ENCODE data around the gene SYCE3. TPM values are rescaled to one million over a fixed set of nuclear protein-coding genes. Genes with fewer than 3 reads are reported as not detected.
"Not testable (repeated sequence)": the region's sequence is repeated elsewhere in the genome, so short reads cannot be mapped to it uniquely, and the experiment has no call there.

The SYCE3 gene
- total RNA-seq, 1 donor from 2014 or later = not detected

- Mint-ChIP-seq H3K27ac (ENCODE audit: unreplicated experiment) (no peak overlapping the region), H3K4me1 (ENCODE audit: low read depth, unreplicated experiment) (peaks cover 8% of the 10 kb centered on the region)
Measured at GRCh38 chr22:50522208-50522805, 40.4 kb downstream of the SYCE3 start.

GRCh38 chr22:50521710-50522109, 41.0 kb downstream of the SYCE3 start:
- DNase-seq = no peak
- no peak overlapping the region for H3K4me3 Mint-ChIP-seq (ENCODE audit: unreplicated experiment)
- peaks cover 4% of the 10 kb centered on the region for H3K4me1 Mint-ChIP-seq (ENCODE audit: low read depth, unreplicated experiment)
- peaks cover 8% of the 10 kb centered on the region for H3K27me3 Mint-ChIP-seq (ENCODE audit: unreplicated experiment)
- no peak for TF ChIP-seq CTCF (IDR thresholded peaks at IDR 0.05; ENCODE audit: partially characterized antibody, unreplicated experiment)
- H3K36me3 Mint-ChIP-seq (ENCODE audit: unreplicated experiment) = peaks cover 5% of the 10 kb centered on the region
- H3K9me3 Mint-ChIP-seq (ENCODE audit: unreplicated experiment) = peaks cover 5% of the 10 kb centered on the region
- H3K27ac Mint-ChIP-seq (ENCODE audit: unreplicated experiment) = no peak overlapping the region

More at GRCh38 chr22:50522208-50522805, 40.4 kb downstream of the SYCE3 start:
- Mint-ChIP-seq H3K4me3 (ENCODE audit: unreplicated experiment) (no peak overlapping the region), H3K36me3 (ENCODE audit: unreplicated experiment) (peaks cover 5% of the 10 kb centered on the region), H3K27me3 (ENCODE audit: unreplicated experiment) (peaks cover 12% of the 10 kb centered on the region), H3K9me3 (ENCODE audit: unreplicated experiment) (peaks cover 5% of the 10 kb centered on the region)
- no peak for DNase-seq
- TF ChIP-seq CTCF (IDR thresholded peaks at IDR 0.05; ENCODE audit: partially characterized antibody, unreplicated experiment) = no peak

GRCh38 chr22:50520826-50521453, 41.8 kb downstream of the SYCE3 start:
- Mint-ChIP-seq H3K36me3 (ENCODE audit: unreplicated experiment) (peaks cover 5% of the 10 kb centered on the region), H3K27me3 (ENCODE audit: unreplicated experiment) (peaks cover 8% of the 10 kb centered on the region), H3K4me1 (ENCODE audit: low read depth, unreplicated experiment) (peaks cover 4% of the 10 kb centered on the region), H3K9me3 (ENCODE audit: unreplicated experiment) (peaks cover 5% of the 10 kb centered on the region), H3K27ac (ENCODE audit: unreplicated experiment) (no peak overlapping the region), H3K4me3 (ENCODE audit: unreplicated experiment) (no peak overlapping the region)
- DNase-seq = no peak
- TF ChIP-seq CTCF (IDR thresholded peaks at IDR 0.05; ENCODE audit: partially characterized antibody, unreplicated experiment) = no peak

- H3K4me1 Mint-ChIP-seq (ENCODE audit: low read depth, unreplicated experiment); H3K9me3 Mint-ChIP-seq (ENCODE audit: unreplicated experiment); H3K36me3 Mint-ChIP-seq (ENCODE audit: unreplicated experiment); H3K27ac Mint-ChIP-seq (ENCODE audit: unreplicated experiment); DNase-seq; H3K4me3 Mint-ChIP-seq (ENCODE audit: unreplicated experiment): not testable (repeated sequence)
- H3K27me3 Mint-ChIP-seq (ENCODE audit: unreplicated experiment) = peaks cover 10% of the 10 kb centered on the region
Measured at GRCh38 chr22:50520184-50520583, 42.5 kb downstream of the SYCE3 start.

GRCh38 chr22:50519151-50519550, 43.6 kb downstream of the SYCE3 start:
- TF ChIP-seq CTCF (IDR thresholded peaks at IDR 0.05; ENCODE audit: partially characterized antibody, unreplicated experiment) = no peak
- Mint-ChIP-seq H3K27ac (ENCODE audit: unreplicated experiment) (no peak overlapping the region), H3K27me3 (ENCODE audit: unreplicated experiment) (peaks cover 6% of the 10 kb centered on the region), H3K9me3 (ENCODE audit: unreplicated experiment) (peaks cover 5% of the 10 kb centered on the region), H3K4me1 (ENCODE audit: low read depth, unreplicated experiment) (no peaks in the 10 kb centered on the region), H3K36me3 (ENCODE audit: unreplicated experiment) (no peaks in the 10 kb centered on the region), H3K4me3 (ENCODE audit: unreplicated experiment) (no peak overlapping the region)
- DNase-seq = no peak
